Measurements from ENCODE around the gene SH2D2A. TPM values are rescaled to one million over a fixed set of nuclear protein-coding genes. Genes with fewer than 3 reads are reported as not detected.

SH2D2A gene
- total and polyA plus RNA-seq, 2 donors (not counting 3 experiments of a cell fraction or from before 2014, with no cell fraction given), result 0.92 to 1.1 TPM

GRCh38 chr1:156797212-156797871, 19.3 kb downstream of the SH2D2A start:
- BruUV-seq (replicated peaks), result no TSS peak
- dilution Hi-C loops (cut with MboI; ENCODE audit: extremely low pct_ligation_motif_present, low sequenced_read_pairs) (no loop called here), intact Hi-C loops (cut with micrococcal nuclease) (loop anchor here (1.0 kb wide), 4 partner anchors 63 to 130 kb away; partner anchors contain the start of gene NTRK1)
- TF ChIP-seq JUN (IDR thresholded peaks at IDR 0.05; ENCODE audit: borderline replicate concordance, insufficient read depth, insufficient read length, low read depth) (no peak), MYC (IDR thresholded peaks at IDR 0.05; ENCODE audit: low read depth, low read length) (no peak), FOS (IDR thresholded peaks at IDR 0.05; ENCODE audit: borderline replicate concordance, insufficient read depth, low read length) (no peak), EZH2 (IDR thresholded peaks at IDR 0.05; ENCODE audit: borderline replicate concordance, low read depth, low read length, severe bottlenecking) (no peak), MAX (IDR thresholded peaks at IDR 0.05; ENCODE audit: insufficient read depth, insufficient read length) (no peak), GATA2 (IDR thresholded peaks at IDR 0.05; ENCODE audit: insufficient read depth, insufficient read length, low read depth, low read length) (peak; percentile 91), POLR2A (IDR thresholded peaks at IDR 0.05; ENCODE audit: low read depth, low read length) (no peak), POLR2AphosphoS5 (IDR thresholded peaks at IDR 0.05; ENCODE audit: insufficient read depth, low read depth, low read length) (no peak)
- TF ChIP-seq, protein P1, sequence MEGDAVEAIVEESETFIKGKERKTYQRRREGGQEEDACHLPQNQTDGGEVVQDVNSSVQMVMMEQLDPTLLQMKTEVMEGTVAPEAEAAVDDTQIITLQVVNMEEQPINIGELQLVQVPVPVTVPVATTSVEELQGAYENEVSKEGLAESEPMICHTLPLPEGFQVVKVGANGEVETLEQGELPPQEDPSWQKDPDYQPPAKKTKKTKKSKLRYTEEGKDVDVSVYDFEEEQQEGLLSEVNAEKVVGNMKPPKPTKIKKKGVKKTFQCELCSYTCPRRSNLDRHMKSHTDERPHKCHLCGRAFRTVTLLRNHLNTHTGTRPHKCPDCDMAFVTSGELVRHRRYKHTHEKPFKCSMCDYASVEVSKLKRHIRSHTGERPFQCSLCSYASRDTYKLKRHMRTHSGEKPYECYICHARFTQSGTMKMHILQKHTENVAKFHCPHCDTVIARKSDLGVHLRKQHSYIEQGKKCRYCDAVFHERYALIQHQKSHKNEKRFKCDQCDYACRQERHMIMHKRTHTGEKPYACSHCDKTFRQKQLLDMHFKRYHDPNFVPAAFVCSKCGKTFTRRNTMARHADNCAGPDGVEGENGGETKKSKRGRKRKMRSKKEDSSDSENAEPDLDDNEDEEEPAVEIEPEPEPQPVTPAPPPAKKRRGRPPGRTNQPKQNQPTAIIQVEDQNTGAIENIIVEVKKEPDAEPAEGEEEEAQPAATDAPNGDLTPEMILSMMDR (IDR thresholded peaks at IDR 0.05; ENCODE audit: extremely low read depth in 1 of 2, insufficient read depth in 1 of 2, low read depth in 1 of 2, low read length in 2 of 2), result peak; percentile 61 to 72
- ChIA-PET POLR2A (no interaction called here), CTCF (interaction anchor here (1.1 to 5.6 kb wide), 14 partner anchors 9 to 130 kb away, joined by 3 to 125 read pairs (median 6); partner anchors contain the start of genes INSRR, ISG20L2, METTL25B and NTRK1)
- H3K27me3 ChIP-seq (ENCODE audit: control insufficient read depth in 2 of 2, insufficient read depth in 2 of 2, low read length in 2 of 2), result no peaks in the 10 kb centered on the region
- no peaks in the 10 kb centered on the region for H3K9me1 ChIP-seq (replicated peaks; ENCODE audit: control insufficient read depth, extremely low read depth, insufficient read depth, low read length)
- no peak overlapping the region for H3K4me3 ChIP-seq (replicated peaks in 1 of 3; ENCODE audit: insufficient read depth in 1 of 3, low read depth in 1 of 3, low read length in 3 of 3)
- no peaks in the 10 kb centered on the region for H3K9me3 ChIP-seq (replicated peaks; ENCODE audit: control insufficient read depth, insufficient read depth, low read length)
- H3K4me1 ChIP-seq (ENCODE audit: control insufficient read depth, extremely low read depth, insufficient read depth, low read length), result no peaks in the 10 kb centered on the region
- no peaks in the 10 kb centered on the region for H3K79me2 ChIP-seq (ENCODE audit: control insufficient read depth, insufficient read depth, low read length)
- H3K36me3 ChIP-seq (ENCODE audit: control insufficient read depth in 2 of 2, extremely low read depth in 1 of 2, insufficient read depth in 2 of 2, low read length in 2 of 2), result peaks cover 33 to 49% of the 10 kb centered on the region in 2 experiments
- H3K4me2 ChIP-seq (ENCODE audit: insufficient read depth, low read length), result no peak overlapping the region
- H3K9ac ChIP-seq (replicated peaks; ENCODE audit: extremely low read depth, insufficient read depth, low read length), result no peak overlapping the region
- peak; percentile 75 for DNase-seq (ENCODE audit: low read depth, low spot score)
- no peaks in the 10 kb centered on the region for H4K20me1 ChIP-seq (replicated peaks; ENCODE audit: control insufficient read depth, extremely low read depth, insufficient read depth, low read length)
- no peak overlapping the region for H3K27ac ChIP-seq (ENCODE audit: insufficient read depth, low read depth, low read length)
- no peak overlapping the region for H2AFZ ChIP-seq (ENCODE audit: low read depth, low read length)
- peak; percentile 87 for FAIRE-seq

All from endothelial cell of umbilical vein (primary cell).